ENCODE measurements around the gene PEMT. TPM values are rescaled to one million over a fixed set of nuclear protein-coding genes. Genes with fewer than 3 reads are reported as not detected.

Gene PEMT
- total and polyA plus RNA-seq, 7 donors, result 15.9 to 79.0 (median 26.0) TPM

DNA sequence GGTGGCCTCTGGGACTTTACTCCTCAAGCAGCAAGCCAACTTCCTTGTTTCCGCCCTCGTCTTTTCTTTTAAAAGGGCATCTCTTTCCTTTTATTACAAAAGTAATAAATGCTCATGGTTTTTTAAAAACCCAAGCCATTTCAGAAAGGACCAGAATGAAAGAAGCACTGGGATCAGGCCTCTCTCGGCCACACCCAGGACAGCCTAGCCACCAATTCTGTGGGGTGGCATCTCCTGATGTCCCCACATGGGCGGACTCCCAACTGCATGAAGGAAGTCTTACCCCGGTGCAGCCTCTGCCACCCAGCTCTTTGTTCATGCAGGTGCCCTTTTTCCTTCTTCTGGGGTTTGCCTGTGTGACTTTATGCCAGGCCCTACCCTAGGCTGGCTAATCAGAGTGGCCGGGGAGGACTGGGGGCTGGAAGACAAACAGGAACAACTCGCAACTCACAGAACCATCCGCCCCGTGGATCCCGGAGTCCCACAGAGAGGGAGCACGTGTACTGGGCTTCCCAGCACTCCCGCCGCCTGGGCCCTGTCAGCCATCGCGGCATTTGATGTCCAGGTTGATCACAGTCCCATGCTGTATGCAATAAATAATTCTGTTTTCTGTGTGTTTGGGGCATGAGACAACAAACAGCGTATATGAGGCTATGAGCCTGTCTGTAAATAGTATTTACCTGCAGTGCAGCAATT is 92.8 kb downstream of the PEMT start:
- TF ChIP-seq, protein P1, sequence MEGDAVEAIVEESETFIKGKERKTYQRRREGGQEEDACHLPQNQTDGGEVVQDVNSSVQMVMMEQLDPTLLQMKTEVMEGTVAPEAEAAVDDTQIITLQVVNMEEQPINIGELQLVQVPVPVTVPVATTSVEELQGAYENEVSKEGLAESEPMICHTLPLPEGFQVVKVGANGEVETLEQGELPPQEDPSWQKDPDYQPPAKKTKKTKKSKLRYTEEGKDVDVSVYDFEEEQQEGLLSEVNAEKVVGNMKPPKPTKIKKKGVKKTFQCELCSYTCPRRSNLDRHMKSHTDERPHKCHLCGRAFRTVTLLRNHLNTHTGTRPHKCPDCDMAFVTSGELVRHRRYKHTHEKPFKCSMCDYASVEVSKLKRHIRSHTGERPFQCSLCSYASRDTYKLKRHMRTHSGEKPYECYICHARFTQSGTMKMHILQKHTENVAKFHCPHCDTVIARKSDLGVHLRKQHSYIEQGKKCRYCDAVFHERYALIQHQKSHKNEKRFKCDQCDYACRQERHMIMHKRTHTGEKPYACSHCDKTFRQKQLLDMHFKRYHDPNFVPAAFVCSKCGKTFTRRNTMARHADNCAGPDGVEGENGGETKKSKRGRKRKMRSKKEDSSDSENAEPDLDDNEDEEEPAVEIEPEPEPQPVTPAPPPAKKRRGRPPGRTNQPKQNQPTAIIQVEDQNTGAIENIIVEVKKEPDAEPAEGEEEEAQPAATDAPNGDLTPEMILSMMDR (IDR thresholded peaks at IDR 0.05), result no peak
- WGBS, 3 donors, result 89 to 94% (median 90%) methylated on average over 16 of the region's 16 CpGs
- no peak for ATAC-seq
- peak; percentile 6 to 43 for DNase-seq
- no peaks in the 10 kb centered on the region for H3K9me3 ChIP-seq
- intact Hi-C loops (cut with DNase I), result loop anchor here (2.0 to 5.0 kb wide), 2 partner anchors 22 to 141 kb away; no protein-coding TSS in a partner anchor
- H3K27ac ChIP-seq, result no peak overlapping the region
- peaks cover 15% of the 10 kb centered on the region for H3K4me1 ChIP-seq
- no peak overlapping the region for H3K4me3 ChIP-seq
- no peaks in the 10 kb centered on the region for H3K27me3 ChIP-seq (ENCODE audit: insufficient read depth in 3 of 3, low read length in 2 of 3)
- no peaks in the 10 kb centered on the region for H3K36me3 ChIP-seq (ENCODE audit: insufficient read depth in 1 of 2, low read depth in 1 of 2)

GRCh38 chr17:17497845-17498520 is 93.5 kb downstream of the PEMT start:
- Histone ChIP-seq H3K27ac (no peak overlapping the region), H3K4me3 (no peak overlapping the region), H3K4me1 (peaks cover 18% of the 10 kb centered on the region), H3K36me3 (ENCODE audit: insufficient read depth in 1 of 2, low read depth in 1 of 2) (no peaks in the 10 kb centered on the region), H3K9me3 (no peaks in the 10 kb centered on the region), H3K27me3 (ENCODE audit: insufficient read depth in 3 of 3, low read length in 2 of 3) (no peaks in the 10 kb centered on the region)
- intact Hi-C loops (cut with DNase I), result loop anchor here (1.0 to 5.0 kb wide), 6 partner anchors 21 to 141 kb away; partner anchors contain the start of gene MED9 (in 1 of the 2)
- TF ChIP-seq, protein P1 (IDR thresholded peaks at IDR 0.05), result no peak
- WGBS, 3 donors, result 91 to 96% (median 93%) methylated on average over 10 of the region's 10 CpGs
- DNase-seq (peak; percentile 15 to 38), ATAC-seq (no peak)

GRCh38 chr17:17497065-17497844 is 94.3 kb downstream of the PEMT start:
- H3K9me3 ChIP-seq, result no peaks in the 10 kb centered on the region
- TF ChIP-seq, protein P1 (IDR thresholded peaks at IDR 0.05), result no peak
- intact Hi-C loops (cut with DNase I), result loop anchor here (1.0 to 5.0 kb wide), 5 partner anchors 20 to 140 kb away; partner anchors contain the start of gene MED9 (in 1 of the 2)
- DNase-seq (peak; percentile 13 to 35), ATAC-seq (no peak)
- peaks cover 18% of the 10 kb centered on the region for H3K4me1 ChIP-seq
- no peaks in the 10 kb centered on the region for H3K27me3 ChIP-seq (ENCODE audit: insufficient read depth in 3 of 3, low read length in 2 of 3)
- H3K36me3 ChIP-seq (ENCODE audit: insufficient read depth in 1 of 2, low read depth in 1 of 2), result peaks cover 0 to 7% of the 10 kb centered on the region in 2 donors
- H3K27ac ChIP-seq, result peak overlapping the region; percentile 89
- WGBS, 3 donors, result 39 to 46% (median 41%) methylated on average over 18 to 19 of the region's 19 CpGs
- H3K4me3 ChIP-seq, result peak overlapping the region; percentile 84

- WGBS, 3 donors, result 0 to 1% (median 0%) methylated on average over 42 to 93 of the region's 93 CpGs
- DNase-seq (peak; percentile 93 to 96), ATAC-seq (peak; percentile 81 to 94 (median 88))
- TF ChIP-seq, protein P1 (IDR thresholded peaks at IDR 0.05), result peak; percentile 98
- intact Hi-C loops (cut with DNase I), result loop anchor here (1.0 to 5.0 kb wide), 6 partner anchors 20 to 139 kb away; partner anchors contain the start of gene MED9 (in 1 of the 2)
- Histone ChIP-seq H3K4me1 (peaks cover 18% of the 10 kb centered on the region), H3K4me3 (peak within 1 kb of the TSS; percentile 84), H3K9me3 (no peaks in the 10 kb centered on the region), H3K27me3 (ENCODE audit: insufficient read depth in 3 of 3, low read length in 2 of 3) (no peaks in the 10 kb centered on the region), H3K36me3 (ENCODE audit: insufficient read depth in 1 of 2, low read depth in 1 of 2) (peaks cover 0 to 15% of the 10 kb centered on the region in 2 donors), H3K27ac (peak within 1 kb of the TSS; percentile 89)
Measured at GRCh38 chr17:17496189-17497064, 95.1 kb downstream of the PEMT start, which contains the start of gene RASD1. Gene RASD1, minus strand, starts transcription at chr17:17496395. Its CDS starts 214 bp downstream, at chr17:17496181.

Data from psoas muscle (tissue), 8 donors.